SK-N-SH treated with all-trans-retinoic acid at 6 μM for 48 hours (cell line): ENCODE data around the gene FHIT.

Source experiments
- CREB5 ChIP-seq: fragments of 250-450 bp; sonication (Bioruptor Pico); IDR thresholded peaks from 2 replicates; pipeline ENCODE4 v1.5.1; 2020; ENCODE audit warnings: low read depth, mild to moderate bottlenecking, moderate library complexity
- ISL1 ChIP-seq: fragments of 250-450 bp; sonication (Bioruptor Pico); IDR thresholded peaks from 2 replicates; pipeline ENCODE4 v2.1.2; 2022; ENCODE audit warnings: mild to moderate bottlenecking, moderate library complexity
- POU6F1 ChIP-seq: fragments of 250-450 bp; sonication (Bioruptor Pico); IDR thresholded peaks from 2 replicates; pipeline ENCODE4 v1.8.0; 2021; ENCODE audit warnings: low read depth, mild to moderate bottlenecking, moderate library complexity, borderline replicate concordance
- RARB ChIP-seq: fragments of 250-450 bp; sonication (Bioruptor Pico); IDR thresholded peaks from 2 replicates; pipeline ENCODE4 v1.8.0; 2021; ENCODE audit warnings: mild to moderate bottlenecking, moderate library complexity
- ZNF70 ChIP-seq: fragments of 450-650 bp; formaldehyde crosslinking; IDR thresholded peaks from 2 replicates; pipeline ENCODE4 v1.5.0; 2020; ENCODE audit warnings: mild to moderate bottlenecking, moderate library complexity

- TF ChIP-seq ISL1 (CRISPR knock-in tag): no peak
- no peak for TF ChIP-seq POU6F1 (CRISPR knock-in tag)
- no peak for TF ChIP-seq ZNF70 (CRISPR knock-in tag)
- TF ChIP-seq RARB (CRISPR knock-in tag): no peak
- TF ChIP-seq CREB5 (CRISPR knock-in tag): no peak
Measured at GRCh38 chr3:59820352-59820934, 1430.8 kb downstream of the FHIT start.
